GM19023 (cell line): ENCODE results near the gene CEP85.
A peak's percentile ranks its signal among the peaks of the same experiment; 100 is the strongest.
"Not testable (repeated sequence)": the region's sequence is repeated elsewhere in the genome, so short reads cannot be mapped to it uniquely, and the experiment has no call there.

Source experiments
- ATAC-seq: cut with Tn5 transposase; IDR thresholded peaks from one replicate; pipeline ENCODE4 v1.9.1; 2021; ENCODE audit warnings: mild to moderate bottlenecking, moderate library complexity; ENCODE audit not compliant: unreplicated experiment

CEP85 gene

GRCh38 chr1:26307966-26308899 is 74.2 kb downstream of the CEP85 start:
- not testable (repeated sequence) for ATAC-seq

GRCh38 chr1:26314501-26314900 is 80.5 kb downstream of the CEP85 start:
- no peak for ATAC-seq

- no peak for ATAC-seq
Measured at GRCh38 chr1:26315874-26316850, 82.2 kb downstream of the CEP85 start.

- no peak for ATAC-seq
Measured at GRCh38 chr1:26317146-26317545, 83.1 kb downstream of the CEP85 start.

GRCh38 chr1:26317612-26318337 is 83.8 kb downstream of the CEP85 start, which contains the start of gene CD52:
Gene CD52, plus strand, starts transcription at chr1:26317958. Its CDS starts 60 bp downstream, at chr1:26318018.
- no peak for ATAC-seq

- ATAC-seq, result no peak
Measured at GRCh38 chr1:26318338-26319064, 84.5 kb downstream of the CEP85 start.

- ATAC-seq, result no peak
Measured at GRCh38 chr1:26320896-26321295, 86.9 kb downstream of the CEP85 start.

GRCh38 chr1:26321315-26322041 is 87.5 kb downstream of the CEP85 start:
- peak; percentile 42 for ATAC-seq

- no peak for ATAC-seq
Measured at GRCh38 chr1:26322042-26322331, 88.0 kb downstream of the CEP85 start.

GRCh38 chr1:26323382-26323781 is 89.4 kb downstream of the CEP85 start:
- no peak for ATAC-seq

- ATAC-seq, result no peak
Measured at GRCh38 chr1:26324550-26324949, 90.5 kb downstream of the CEP85 start.

- ATAC-seq, result no peak
Measured at GRCh38 chr1:26327956-26328362, 94.0 kb downstream of the CEP85 start.
